ENCODE measurements around the gene ADGRG3. TPM values are rescaled to one million over a fixed set of nuclear protein-coding genes. Genes with fewer than 3 reads are reported as not detected.

ADGRG3 gene
- polyA plus RNA-seq, 3 donors, result 0.41 to 1.0 TPM; not detected in 1

DNA sequence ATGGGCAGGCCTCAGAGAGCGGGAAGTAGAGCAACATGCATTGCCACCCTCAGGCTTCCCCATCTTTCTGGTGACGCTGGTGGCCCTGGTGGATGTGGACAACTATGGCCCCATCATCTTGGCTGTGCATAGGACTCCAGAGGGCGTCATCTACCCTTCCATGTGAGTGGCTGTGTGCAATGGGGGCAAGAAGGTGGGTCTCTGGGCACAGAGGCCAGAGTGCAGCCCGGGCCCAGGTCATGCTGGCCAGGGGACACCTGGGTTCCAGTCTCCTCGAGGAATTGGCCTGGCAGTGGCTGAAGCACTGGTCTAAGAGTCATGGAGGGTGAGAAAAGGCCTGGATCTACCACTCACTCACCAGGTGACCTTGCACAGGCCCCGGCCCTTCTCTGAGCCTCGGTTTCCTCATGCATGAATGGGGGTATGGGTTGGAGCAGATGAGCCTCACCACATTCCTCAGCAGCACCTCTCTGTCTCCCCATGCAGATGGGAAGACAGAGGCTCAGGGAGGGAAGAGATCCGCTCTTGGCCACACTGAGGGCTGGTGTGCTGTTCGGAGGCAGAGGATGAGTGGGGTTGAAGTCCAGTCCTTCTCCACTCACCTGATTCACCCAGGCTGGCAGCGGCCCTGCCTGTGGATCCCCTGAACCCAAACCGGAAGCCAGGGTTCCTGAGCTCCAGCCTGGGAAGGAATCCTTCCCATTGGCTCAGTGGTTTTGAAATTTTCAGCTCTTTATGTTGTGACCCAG, 7.2 kb upstream of the ADGRG3 start:
- H4K20me1 ChIP-seq (ENCODE audit: insufficient read depth, low read length), result no peaks in the 10 kb centered on the region
- Mint-ChIP-seq H3K9me3 (peaks cover 0 to 2% (median 0%) of the 10 kb centered on the region in 7 donors), H3K27ac (no peak overlapping the region), H3K4me3 (no peak overlapping the region), H3K36me3 (no peaks in the 10 kb centered on the region), H3K4me1 (peaks cover 9% of the 10 kb centered on the region), H3K27me3 (ENCODE audit: low read depth in 3 of 3) (peaks cover 0 to 9% (median 3%) of the 10 kb centered on the region in 3 donors)
- intact Hi-C loops (cut with micrococcal nuclease), result loop anchor here in 1 of 2 donors (5.0 kb wide), 2 partner anchors 36 to 61 kb away; no protein-coding TSS in a partner anchor
- DNase-seq, result no peak
- no peaks in the 10 kb centered on the region for H3K27me3 ChIP-seq (ENCODE audit: control insufficient read depth in 2 of 2, insufficient read depth in 2 of 2, low read length in 2 of 2)
- no peaks in the 10 kb centered on the region for H3K79me2 ChIP-seq (ENCODE audit: insufficient read depth, low read length)
- no peaks in the 10 kb centered on the region for H3K4me1 ChIP-seq (ENCODE audit: control insufficient read depth in 1 of 2, insufficient read depth in 2 of 2, low read length in 2 of 2)
- TF ChIP-seq, protein P1, sequence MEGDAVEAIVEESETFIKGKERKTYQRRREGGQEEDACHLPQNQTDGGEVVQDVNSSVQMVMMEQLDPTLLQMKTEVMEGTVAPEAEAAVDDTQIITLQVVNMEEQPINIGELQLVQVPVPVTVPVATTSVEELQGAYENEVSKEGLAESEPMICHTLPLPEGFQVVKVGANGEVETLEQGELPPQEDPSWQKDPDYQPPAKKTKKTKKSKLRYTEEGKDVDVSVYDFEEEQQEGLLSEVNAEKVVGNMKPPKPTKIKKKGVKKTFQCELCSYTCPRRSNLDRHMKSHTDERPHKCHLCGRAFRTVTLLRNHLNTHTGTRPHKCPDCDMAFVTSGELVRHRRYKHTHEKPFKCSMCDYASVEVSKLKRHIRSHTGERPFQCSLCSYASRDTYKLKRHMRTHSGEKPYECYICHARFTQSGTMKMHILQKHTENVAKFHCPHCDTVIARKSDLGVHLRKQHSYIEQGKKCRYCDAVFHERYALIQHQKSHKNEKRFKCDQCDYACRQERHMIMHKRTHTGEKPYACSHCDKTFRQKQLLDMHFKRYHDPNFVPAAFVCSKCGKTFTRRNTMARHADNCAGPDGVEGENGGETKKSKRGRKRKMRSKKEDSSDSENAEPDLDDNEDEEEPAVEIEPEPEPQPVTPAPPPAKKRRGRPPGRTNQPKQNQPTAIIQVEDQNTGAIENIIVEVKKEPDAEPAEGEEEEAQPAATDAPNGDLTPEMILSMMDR (IDR thresholded peaks at IDR 0.05), result no peak
- no peak overlapping the region for H3K27ac ChIP-seq (ENCODE audit: low read depth in 1 of 2, low read length in 2 of 2)
- H3K4me3 ChIP-seq (replicated peaks in 1 of 3; ENCODE audit: low read depth in 2 of 3, low read length in 3 of 3), result no peak overlapping the region
- no peak overlapping the region for H3K9ac ChIP-seq (ENCODE audit: insufficient read depth, low read length, poor library complexity, severe bottlenecking)
- no peaks in the 10 kb centered on the region for H3K9me3 ChIP-seq (replicated peaks in 1 of 2; ENCODE audit: control insufficient read depth in 1 of 2, insufficient read depth in 1 of 2, low read length in 2 of 2)
- no peak overlapping the region for H3K4me2 ChIP-seq (replicated peaks; ENCODE audit: extremely low read depth, low read length, poor library complexity, severe bottlenecking)
- WGBS (ENCODE audit: insufficient coverage), result 96% methylated on average over 3 of the region's 11 CpGs
- H3K36me3 ChIP-seq (replicated peaks in 1 of 2; ENCODE audit: control insufficient read depth in 1 of 2, insufficient read depth in 2 of 2, low read length in 2 of 2), result no peaks in the 10 kb centered on the region
- no peak overlapping the region for H2AFZ ChIP-seq (ENCODE audit: insufficient read depth, low read depth, low read length, poor library complexity, severe bottlenecking)

DNA sequence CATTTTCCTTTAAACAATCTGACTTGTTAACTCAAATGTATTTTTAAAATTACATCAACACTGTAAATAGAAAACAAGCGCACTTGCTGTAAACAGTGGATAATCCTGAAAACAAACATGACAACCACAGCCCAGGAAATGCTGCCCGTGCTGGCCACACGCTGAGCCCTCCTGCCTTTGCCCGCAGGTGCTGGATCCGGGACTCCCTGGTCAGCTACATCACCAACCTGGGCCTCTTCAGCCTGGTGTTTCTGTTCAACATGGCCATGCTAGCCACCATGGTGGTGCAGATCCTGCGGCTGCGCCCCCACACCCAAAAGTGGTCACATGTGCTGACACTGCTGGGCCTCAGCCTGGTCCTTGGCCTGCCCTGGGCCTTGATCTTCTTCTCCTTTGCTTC, 6.6 kb upstream of the ADGRG3 start:
- no peak overlapping the region for H3K4me2 ChIP-seq (replicated peaks; ENCODE audit: extremely low read depth, low read length, poor library complexity, severe bottlenecking)
- H3K4me3 Mint-ChIP-seq, result no peak overlapping the region
- H3K9me3 Mint-ChIP-seq, result peaks cover 0 to 2% (median 0%) of the 10 kb centered on the region in 7 donors
- no peaks in the 10 kb centered on the region for H4K20me1 ChIP-seq (ENCODE audit: insufficient read depth, low read length)
- no peak for DNase-seq
- H3K9me3 ChIP-seq (replicated peaks in 1 of 2; ENCODE audit: control insufficient read depth in 1 of 2, insufficient read depth in 1 of 2, low read length in 2 of 2), result no peaks in the 10 kb centered on the region
- H3K9ac ChIP-seq (ENCODE audit: insufficient read depth, low read length, poor library complexity, severe bottlenecking), result no peak overlapping the region
- H2AFZ ChIP-seq (ENCODE audit: insufficient read depth, low read depth, low read length, poor library complexity, severe bottlenecking), result no peak overlapping the region
- WGBS (ENCODE audit: insufficient coverage), result 92% methylated on average over 7 of the region's 7 CpGs
- no peak overlapping the region for H3K4me3 ChIP-seq (replicated peaks in 1 of 3; ENCODE audit: low read depth in 2 of 3, low read length in 3 of 3)
- H3K27me3 ChIP-seq (ENCODE audit: control insufficient read depth in 2 of 2, insufficient read depth in 2 of 2, low read length in 2 of 2), result no peaks in the 10 kb centered on the region
- H3K36me3 ChIP-seq (replicated peaks in 1 of 2; ENCODE audit: control insufficient read depth in 1 of 2, insufficient read depth in 2 of 2, low read length in 2 of 2), result no peaks in the 10 kb centered on the region
- H3K79me2 ChIP-seq (ENCODE audit: insufficient read depth, low read length), result no peaks in the 10 kb centered on the region
- H3K27me3 Mint-ChIP-seq (ENCODE audit: low read depth in 3 of 3), result peaks cover 1 to 9% (median 2%) of the 10 kb centered on the region in 3 donors
- H3K27ac Mint-ChIP-seq, result peak overlapping the region in 2 of 7 donors; percentile 38 to 58
- H3K27ac ChIP-seq (ENCODE audit: low read depth in 1 of 2, low read length in 2 of 2), result no peak overlapping the region
- intact Hi-C loops (cut with micrococcal nuclease), result loop anchor here in 1 of 2 donors (5.0 kb wide), 2 partner anchors 36 to 61 kb away; no protein-coding TSS in a partner anchor
- H3K4me1 ChIP-seq (ENCODE audit: control insufficient read depth in 1 of 2, insufficient read depth in 2 of 2, low read length in 2 of 2), result peaks cover 0 to 1% of the 10 kb centered on the region in 2 donors
- TF ChIP-seq, protein P1 (IDR thresholded peaks at IDR 0.05), result no peak
- no peaks in the 10 kb centered on the region for H3K36me3 Mint-ChIP-seq
- H3K4me1 Mint-ChIP-seq, result peaks cover 13% of the 10 kb centered on the region

All from CD14-positive monocyte (primary cell).